GM10266 (cell line): Measurements from ENCODE around the gene BCKDK.

Experiments used
- DNase-seq: peaks from one replicate; pipeline ENCODE4 v3.0.0; 2012; ENCODE audit errors: extremely low spot score
- CTCF ChIP-seq: IDR thresholded peaks from 2 replicates; pipeline ENCODE4 v1.5.1; 2012; ENCODE audit warnings: mild to moderate bottlenecking, low read depth; ENCODE audit not compliant: control insufficient read depth, insufficient read depth; ENCODE audit errors: missing control alignments

BCKDK gene

GRCh38 chr16:31067342-31067741 lies 40.8 kb upstream of the BCKDK start:
- DNase-seq = no peak
- TF ChIP-seq CTCF = no peak

GRCh38 chr16:31071861-31072260 lies 36.3 kb upstream of the BCKDK start:
- no peak for TF ChIP-seq CTCF
- no peak for DNase-seq

GRCh38 chr16:31072540-31073141 lies 35.5 kb upstream of the BCKDK start:
- TF ChIP-seq CTCF = no peak
- DNase-seq = peak; percentile 57

DNA sequence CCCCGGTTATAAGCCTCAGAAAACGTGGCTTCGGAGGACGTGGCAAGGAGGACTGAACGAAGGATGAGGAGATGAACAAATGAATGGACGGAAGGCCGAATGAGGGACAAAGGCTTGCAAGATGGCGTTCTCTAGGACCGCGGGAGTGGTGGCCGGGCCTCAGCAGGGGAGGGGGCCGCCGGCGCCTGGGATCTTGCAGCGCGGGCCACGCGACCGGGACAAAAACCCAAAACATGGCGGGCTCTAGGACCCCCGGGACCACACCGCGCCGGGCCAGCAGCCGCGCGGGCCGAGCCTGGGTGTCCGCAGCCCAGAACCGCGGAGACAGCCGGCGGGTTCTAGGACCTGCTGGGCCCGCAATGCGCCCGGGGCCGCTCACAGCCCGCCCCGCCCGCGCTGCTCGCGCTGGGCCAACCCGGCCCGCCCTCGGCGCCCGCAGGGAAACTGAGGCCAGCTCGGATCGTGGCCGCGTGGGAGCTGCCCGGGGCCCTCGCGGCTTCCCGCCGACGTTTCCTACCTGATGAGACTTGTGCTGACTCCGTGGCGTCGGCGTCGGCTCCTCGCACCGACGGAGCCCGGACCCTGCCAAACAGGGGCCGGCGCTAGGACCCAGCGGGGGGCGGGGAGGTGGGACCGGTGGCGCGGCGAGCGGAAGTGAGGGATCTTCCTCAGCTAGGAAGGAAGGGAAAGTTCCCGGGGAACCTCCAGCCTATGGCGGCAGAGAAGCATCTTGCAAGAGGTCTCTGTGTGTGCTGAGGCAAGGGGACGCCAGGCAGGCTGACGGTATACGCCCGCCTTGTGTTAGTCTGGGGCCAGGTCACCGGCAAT lies 34.8 kb upstream of the BCKDK start:
- peak; percentile 93 for DNase-seq
- no peak for TF ChIP-seq CTCF

GRCh38 chr16:31073970-31074813 lies 34.0 kb upstream of the BCKDK start, which contains the start of the genes ZNF646 and ZNF668:
Gene ZNF646 (plus strand): TSS chr16:31074422. CDS start chr16:31076325, 1,903 bp downstream.
Gene ZNF668 (minus strand): TSS chr16:31074240. CDS start chr16:31064459, 9,781 bp downstream.
- TF ChIP-seq CTCF = no peak
- DNase-seq = peak; percentile 98

GRCh38 chr16:31074814-31075183 lies 33.4 kb upstream of the BCKDK start:
- no peak for TF ChIP-seq CTCF
- no peak for DNase-seq
